Stimulated activated CD4-positive, alpha-beta T cell treated with anti-CD3 and anti-CD28 coated beads, Interleukin-2, amount 100 ng/mL, for 24 hours (primary cell): Measurements from ENCODE around the gene GOLGA2.
"Not testable (repeated sequence)": the region's sequence is repeated elsewhere in the genome, so short reads cannot be mapped to it uniquely, and the experiment has no call there.

Experiments
- DNase-seq, 2 donors: peaks; one replicate each; pipeline ENCODE4 v3.0.0-alpha.2; 2020

The GOLGA2 gene

GRCh38 chr9:128293091-128293490 is 17.3 kb upstream of the GOLGA2 start:
- DNase-seq: no peak

GRCh38 chr9:128292009-128292408 is 16.2 kb upstream of the GOLGA2 start:
- DNase-seq: no peak

DNA sequence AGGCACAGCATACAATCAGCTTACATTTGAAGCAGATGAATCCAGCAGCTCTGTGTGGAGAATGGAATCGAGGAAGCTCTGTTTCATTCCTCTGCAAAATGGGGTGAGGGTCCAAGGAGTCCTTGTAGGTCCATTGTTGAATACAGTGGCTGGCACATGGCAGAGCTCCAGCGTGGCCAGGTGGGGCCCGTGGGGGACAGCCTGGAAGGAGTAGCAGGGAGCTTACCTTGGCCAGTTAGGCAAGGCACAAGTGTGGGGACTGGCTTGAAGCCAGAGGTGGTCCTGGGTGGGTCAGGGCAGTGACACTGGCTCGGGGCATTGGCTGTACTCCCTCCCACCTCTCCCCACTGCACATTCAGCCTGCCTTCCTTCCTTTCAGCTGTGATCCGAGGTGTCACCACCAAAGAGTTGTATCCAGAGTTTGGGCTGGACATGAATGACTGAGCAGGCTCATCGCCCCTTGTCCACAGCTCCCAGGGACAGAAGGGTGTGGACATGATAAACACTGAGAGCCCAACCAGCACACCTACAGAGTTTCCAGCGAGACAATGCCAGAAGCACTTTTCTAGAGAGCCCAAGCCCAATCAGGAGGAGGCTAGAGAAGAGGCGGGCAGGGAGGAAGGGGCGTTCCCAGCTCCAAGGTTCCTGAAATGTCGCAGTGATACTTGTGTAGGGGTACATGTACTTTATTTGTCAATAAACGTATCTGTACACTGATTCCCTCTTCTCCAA is 12.6 kb upstream of the GOLGA2 start:
- no peak for DNase-seq

- DNase-seq: no peak
These were observed 10.6 kb upstream of the GOLGA2 start for GRCh38 chr9:128286440-128286839.

DNA sequence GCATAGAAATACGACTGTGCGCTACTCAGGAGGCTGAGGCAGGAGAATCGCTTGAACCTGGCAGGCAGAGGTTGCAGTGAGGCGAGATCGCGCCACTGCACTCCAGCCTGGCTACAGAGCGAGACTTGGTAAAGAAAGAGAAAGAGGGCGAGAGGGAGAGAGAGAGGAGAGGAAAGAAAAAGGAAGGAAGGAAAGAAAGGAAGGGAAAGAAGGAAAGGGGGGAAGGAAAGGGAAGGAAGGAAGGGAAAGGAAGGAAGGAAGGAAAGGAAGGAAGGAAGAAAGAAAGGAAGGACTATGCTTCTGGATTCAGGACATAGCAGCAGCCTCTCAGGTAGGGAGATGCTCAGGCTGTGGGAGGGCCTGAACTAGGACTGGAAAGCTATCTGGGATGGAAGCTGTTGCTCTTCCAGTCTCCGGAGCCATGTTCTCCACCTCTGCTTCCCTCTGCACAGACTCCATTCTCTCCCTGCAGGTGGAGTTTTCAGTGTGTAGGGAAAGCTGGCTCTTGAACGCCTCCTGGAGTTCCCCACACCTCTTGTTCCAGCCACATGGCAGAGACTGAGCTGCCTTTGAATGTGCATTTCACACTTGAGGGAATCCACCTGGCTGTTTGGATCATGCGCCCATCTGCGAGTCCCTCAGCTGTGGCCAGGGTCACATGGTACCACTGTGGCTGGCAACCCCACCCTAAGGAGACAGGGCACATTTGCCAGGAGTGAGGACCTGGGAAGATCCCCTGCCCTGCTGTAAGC is 9.4 kb upstream of the GOLGA2 start:
- DNase-seq: no peak

GRCh38 chr9:128282500-128282899 is 6.7 kb upstream of the GOLGA2 start:
- DNase-seq: no peak

GRCh38 chr9:128280084-128280622 is 4.3 kb upstream of the GOLGA2 start:
- no peak for DNase-seq

DNA sequence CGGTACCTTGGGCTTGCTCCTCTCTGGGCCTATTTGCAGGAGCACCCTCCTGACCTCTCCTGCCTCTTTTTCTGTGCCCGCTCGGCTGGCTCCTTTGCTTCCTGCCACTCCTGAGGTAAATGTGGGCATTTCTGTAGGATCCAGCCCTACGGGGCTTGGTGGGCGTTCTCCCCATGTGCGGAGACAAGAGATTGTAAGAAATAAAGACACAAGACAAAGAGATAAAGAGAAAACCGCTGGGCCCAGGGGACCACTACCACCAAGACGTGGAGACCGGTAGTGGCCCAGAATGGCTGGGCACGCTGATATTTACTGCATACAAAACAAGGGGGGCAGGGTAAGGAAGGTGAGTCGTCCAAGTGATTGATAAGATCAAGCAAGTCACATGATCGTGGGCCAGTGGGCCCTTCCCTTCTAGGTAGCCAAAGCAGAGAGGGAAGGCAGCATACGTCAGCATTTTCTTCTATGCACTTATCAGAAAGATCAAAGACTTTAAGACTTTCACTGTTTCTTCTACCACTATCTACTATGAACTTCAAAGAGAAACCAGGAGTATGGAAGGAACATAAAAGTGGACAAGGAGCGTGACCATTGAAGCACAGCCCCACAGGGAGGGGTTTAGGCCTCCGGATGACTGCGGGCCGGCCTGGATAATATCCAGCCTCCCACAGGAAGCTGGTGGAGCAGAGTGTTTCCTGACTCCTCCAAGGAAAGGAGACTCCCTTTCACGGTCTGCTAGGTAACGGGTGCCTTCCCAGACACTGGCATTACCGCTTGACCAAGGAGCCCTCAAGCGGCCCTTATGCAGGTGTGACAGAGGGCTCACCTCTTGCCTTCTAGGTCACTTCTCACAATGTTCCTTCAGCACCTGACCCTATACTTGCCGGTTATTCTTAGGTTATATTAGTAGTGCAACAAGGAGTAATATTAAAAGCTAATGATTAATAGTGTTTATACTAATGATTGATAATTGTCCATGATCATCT is 3.6 kb upstream of the GOLGA2 start:
- not testable (repeated sequence) for DNase-seq

DNA sequence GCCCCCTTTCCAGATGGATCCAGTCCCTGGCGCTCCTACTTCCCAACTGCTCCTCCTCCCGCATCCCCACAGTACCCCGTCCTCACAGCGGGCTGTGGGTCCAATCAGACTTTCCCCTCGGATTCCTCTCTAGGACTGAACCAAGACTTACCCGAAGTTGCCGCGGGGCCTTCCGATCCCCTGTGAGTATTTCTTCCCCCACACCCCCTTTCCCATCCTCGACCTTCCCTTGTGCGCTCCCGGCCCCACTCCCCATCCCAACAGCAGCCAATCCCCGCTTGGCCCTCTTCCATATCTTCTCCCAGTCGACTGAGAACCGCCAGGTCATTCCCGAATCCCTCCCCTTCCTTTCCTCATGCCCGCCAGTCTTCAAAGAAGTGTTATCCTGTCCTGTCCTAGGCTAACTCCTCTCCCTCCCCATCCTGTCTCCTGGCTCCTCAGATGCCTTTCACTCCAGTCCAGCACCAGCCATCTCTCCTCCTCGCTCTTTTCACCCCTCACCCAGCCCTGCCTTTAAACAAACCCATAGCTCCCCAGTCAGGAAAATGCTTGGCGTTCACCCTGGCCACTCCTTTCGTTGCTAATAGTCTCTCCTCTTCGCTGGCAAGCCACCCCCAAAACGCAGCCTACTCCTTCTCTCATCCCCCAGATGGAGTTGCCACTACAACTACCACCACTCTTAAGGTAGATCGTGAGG is 915 bp upstream of the GOLGA2 start:
- peak in 1 of 2 donors; percentile 15 for DNase-seq

GRCh38 chr9:128276008-128276573 is 284 bp upstream of the GOLGA2 start, which contains the start of gene SWI5:
TSS of gene SWI5 (plus strand) at chr9:128276276.
- DNase-seq: peak; percentile 100

- DNase-seq: no peak
These were observed 1.6 kb downstream of the GOLGA2 start for GRCh38 chr9:128274245-128274644.

- no peak for DNase-seq
These were observed 4.3 kb downstream of the GOLGA2 start for GRCh38 chr9:128271512-128271911.

DNA sequence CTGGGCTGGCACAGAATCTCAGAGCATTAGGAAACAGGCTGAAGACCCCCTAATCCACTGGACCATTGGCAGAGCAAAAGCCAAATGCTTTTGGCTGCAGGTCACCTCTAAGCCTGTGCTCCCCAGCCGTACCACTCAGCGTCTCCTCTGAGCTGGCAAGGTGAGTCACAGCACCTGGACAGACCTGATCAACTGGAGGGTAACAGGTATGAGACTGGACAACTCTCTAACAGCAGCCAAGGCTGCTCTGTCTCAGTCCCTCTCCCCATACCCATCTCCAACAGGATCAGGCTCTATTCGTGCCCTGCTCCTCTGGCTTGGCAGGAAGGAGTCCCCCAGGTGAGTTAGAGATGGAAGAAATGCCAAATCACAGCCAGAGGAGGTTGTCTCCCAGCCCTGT is 4.7 kb downstream of the GOLGA2 start:
- DNase-seq: no peak

DNA sequence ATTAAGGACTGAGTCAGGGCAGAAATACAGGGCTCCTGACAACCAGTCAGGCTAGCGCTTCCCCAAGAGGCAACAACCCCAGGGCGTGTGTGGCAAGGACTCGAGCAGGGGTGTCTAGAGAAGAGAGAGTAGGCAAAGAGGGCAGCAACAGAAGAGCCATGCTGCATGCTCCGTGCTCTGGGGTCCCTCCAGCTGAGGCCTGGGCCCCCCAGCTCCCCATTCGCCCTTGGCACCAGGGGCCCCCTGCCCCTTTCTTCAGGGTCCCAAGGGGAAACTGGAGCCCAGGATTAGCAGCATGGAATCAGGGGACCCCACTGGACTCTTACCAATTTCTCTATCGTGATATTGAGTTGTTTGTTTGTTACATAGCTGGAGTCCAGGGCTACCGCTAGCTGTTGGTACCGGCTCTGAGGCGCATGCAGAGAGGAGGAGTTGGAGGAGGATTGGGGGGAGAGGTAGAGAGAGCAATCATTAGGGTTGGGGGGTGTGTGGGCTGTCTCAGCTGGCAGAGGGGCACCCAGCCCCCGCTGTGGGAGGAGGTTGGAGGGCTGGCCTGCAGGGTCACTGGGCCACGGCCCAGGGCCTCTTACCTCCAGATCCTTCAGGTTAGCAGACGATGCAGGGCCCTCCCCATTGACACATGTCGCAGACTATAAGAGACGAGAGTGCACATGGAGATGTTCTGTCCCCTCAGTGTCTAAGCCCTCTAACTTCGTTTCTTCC is 8.8 kb downstream of the GOLGA2 start:
- no peak for DNase-seq

DNA sequence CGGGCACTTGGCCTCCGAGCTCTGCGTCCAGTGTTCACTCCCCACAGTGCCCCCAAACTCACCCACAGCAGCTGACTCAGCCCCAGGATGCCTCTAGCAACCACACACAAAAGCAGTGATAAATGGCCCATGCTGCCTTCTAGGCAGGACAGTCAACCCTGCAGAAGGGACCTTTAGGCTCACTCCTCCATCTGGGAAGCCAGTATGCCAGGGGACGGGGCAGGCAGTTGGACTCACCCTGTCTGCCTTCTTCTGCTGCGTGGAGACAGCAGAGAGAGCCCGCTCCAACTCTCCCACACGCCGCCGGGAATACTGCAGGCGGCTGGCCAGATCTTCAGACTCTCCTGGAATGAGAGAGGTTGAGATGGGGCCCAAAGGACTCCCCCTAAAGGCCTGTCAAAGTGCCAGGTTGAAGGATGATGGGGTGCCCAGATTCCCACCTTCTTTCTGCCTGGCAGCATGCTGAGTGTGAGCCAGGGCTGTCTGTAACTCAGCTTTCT is 10.4 kb downstream of the GOLGA2 start:
- DNase-seq: no peak

- no peak for DNase-seq
These were observed 13.1 kb downstream of the GOLGA2 start for GRCh38 chr9:128262687-128263086.

- no peak for DNase-seq
These were observed 15.5 kb downstream of the GOLGA2 start for GRCh38 chr9:128260340-128260739.

- DNase-seq: no peak
These were observed 16.7 kb downstream of the GOLGA2 start for GRCh38 chr9:128259156-128259555.

GRCh38 chr9:128258326-128258725 is 17.5 kb downstream of the GOLGA2 start:
- no peak for DNase-seq

GRCh38 chr9:128257907-128258306 is 17.9 kb downstream of the GOLGA2 start:
- no peak for DNase-seq
